Left colon (tissue), 2 donors: ENCODE data around the gene GTSF1L. TPM values are rescaled to one million over a fixed set of nuclear protein-coding genes. Genes with fewer than 3 reads are reported as not detected.

Source experiments
- ATAC-seq: fragments of 200-7000 bp; cut with Tn5 transposase; one replicate; pipeline ENCODE4 v1.9.1; 2020; ENCODE audit warnings: mild to moderate bottlenecking, moderate library complexity
- DNase-seq, 2 donors: peaks; one replicate each; pipeline ENCODE4 v3.0.0-alpha.2; 2020
- intact Hi-C, 2 donors: fragments of 100-400 bp; cut with DNase I in 1 of 2; cut with micrococcal nuclease in 1 of 2; formaldehyde crosslinking; loops; one replicate each; pipeline versions ENCODE4 v1.11.2 to v1.14.0; 2022; cut with DNase I, micrococcal nuclease
- total RNA-seq, 2 donors: library from RNA; stranded (reverse); fragmentation: NEBNext Ultra II Directional; extraction: Animal tissue kit (Norgen Biotek cat#: 25700); gene quantifications; one replicate each; pipeline ENCODE4 v1.2.1, GENCODE V29; 2021
- donor health status: DM: no; HTN: no; CAD: no.
- donor health status: DM: yes; HTN: yes; CAD: no.

Gene GTSF1L
- total RNA-seq, 2 donors from 2014 or later: not detected

GRCh38 chr20:43749734-43750294, 23.0 kb upstream of the GTSF1L start:
- ATAC-seq (peak; percentile 90), DNase-seq (peak; percentile 46 to 88)
- intact Hi-C loops: loop anchor here (1.0 to 10.0 kb wide), 2 partner anchors 330 to 335 kb away; no protein-coding TSS in a partner anchor

DNA sequence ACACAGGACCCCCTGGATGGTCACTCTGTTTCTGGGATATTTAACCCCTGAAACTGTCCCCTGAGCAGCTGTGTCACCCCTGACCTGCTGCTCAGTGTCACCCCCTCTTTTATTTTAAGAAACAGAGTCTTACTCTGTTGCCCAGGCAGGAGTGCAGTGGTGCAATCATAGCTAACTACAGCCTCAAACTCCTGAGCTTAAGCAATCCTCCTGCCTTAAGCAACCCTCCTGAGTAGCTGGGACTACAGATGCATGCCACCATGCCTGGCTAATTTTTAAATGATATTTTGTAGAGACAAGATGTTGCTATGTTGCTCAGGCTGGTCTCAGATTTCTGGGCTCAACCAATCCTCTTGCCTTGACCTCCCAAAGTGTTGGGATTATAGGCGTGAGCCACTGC, 21.5 kb upstream of the GTSF1L start:
- intact Hi-C loops: no loop called here
- ATAC-seq: no peak
- DNase-seq: no peak

DNA sequence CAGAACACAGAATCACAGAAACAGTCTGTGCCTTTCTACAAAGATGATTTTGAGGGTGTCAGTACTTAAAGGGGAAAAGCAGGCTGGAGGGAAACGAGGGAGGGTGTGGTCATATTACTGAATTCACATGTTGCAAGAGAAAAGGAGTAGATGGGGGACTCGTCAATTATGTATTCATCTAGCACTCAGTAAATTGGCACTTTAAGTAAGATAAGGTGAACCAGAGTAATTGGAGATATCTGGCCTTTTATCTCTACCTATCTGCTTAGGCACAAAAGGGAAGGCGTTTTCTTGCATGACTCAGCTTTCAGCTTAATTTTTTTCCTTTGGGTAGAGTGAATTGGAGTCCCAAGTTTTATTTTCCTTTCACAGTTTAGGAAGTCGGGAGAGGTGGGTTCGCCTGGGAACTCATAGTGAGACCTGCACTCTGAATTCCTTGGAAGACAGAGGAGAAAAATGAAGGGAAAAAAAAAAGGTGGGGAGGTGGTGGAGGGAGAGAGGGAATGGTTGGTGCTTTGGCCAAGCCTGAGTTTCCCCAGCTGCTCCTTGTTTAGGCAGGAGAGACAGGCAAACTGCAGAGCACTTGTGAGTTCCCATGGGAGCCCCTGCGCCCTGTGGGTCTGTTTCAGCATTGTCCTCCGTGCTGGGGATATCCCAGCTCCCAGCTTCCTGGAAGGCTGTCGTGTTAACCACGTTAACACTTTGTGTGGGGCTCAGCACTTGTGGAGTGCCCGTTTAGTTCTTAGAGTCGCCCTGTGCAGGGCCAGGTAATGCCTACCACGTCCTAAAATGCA, 19.7 kb upstream of the GTSF1L start:
- intact Hi-C loops: no loop called here
- no peak for ATAC-seq
- DNase-seq: no peak

GRCh38 chr20:43744966-43745730, 18.3 kb upstream of the GTSF1L start:
- intact Hi-C loops: no loop called here
- DNase-seq (peak in 1 of 2 donors; percentile 24), ATAC-seq (no peak)

GRCh38 chr20:43744151-43744611, 17.4 kb upstream of the GTSF1L start:
- ATAC-seq (no peak), DNase-seq (no peak)
- intact Hi-C loops: no loop called here

GRCh38 chr20:43740642-43741041, 13.8 kb upstream of the GTSF1L start:
- intact Hi-C loops: no loop called here
- no peak for ATAC-seq

GRCh38 chr20:43739148-43739749, 12.4 kb upstream of the GTSF1L start:
- intact Hi-C loops: no loop called here
- ATAC-seq: no peak

More at GRCh38 chr20:43740642-43741041, 13.8 kb upstream of the GTSF1L start:
- no peak for DNase-seq

DNA sequence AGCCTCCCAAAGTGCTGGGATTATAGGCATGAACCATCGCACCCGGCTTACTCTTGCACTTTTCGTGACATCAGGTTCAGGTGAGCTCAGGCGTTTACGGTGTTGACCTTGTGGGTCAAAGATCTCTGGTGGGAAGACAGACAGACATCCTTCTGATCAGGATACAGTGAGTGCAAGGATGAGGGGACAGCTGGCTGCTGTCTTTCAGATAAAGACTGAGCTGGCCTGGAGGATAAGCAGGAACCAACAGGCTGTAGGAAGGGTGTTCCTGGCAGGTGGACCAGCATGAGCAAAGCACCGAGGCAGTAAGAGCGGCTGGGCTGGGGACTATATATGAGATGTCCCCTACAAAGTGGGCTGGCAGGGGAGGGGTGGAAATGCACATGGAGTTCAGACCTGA, 11.1 kb upstream of the GTSF1L start:
- DNase-seq: no peak
- ATAC-seq: no peak
- intact Hi-C loops: no loop called here

More at GRCh38 chr20:43739148-43739749, 12.4 kb upstream of the GTSF1L start:
- no peak for DNase-seq

GRCh38 chr20:43736588-43737158, 9.9 kb upstream of the GTSF1L start:
- DNase-seq (no peak), ATAC-seq (peak; percentile 6)
- intact Hi-C loops: no loop called here

DNA sequence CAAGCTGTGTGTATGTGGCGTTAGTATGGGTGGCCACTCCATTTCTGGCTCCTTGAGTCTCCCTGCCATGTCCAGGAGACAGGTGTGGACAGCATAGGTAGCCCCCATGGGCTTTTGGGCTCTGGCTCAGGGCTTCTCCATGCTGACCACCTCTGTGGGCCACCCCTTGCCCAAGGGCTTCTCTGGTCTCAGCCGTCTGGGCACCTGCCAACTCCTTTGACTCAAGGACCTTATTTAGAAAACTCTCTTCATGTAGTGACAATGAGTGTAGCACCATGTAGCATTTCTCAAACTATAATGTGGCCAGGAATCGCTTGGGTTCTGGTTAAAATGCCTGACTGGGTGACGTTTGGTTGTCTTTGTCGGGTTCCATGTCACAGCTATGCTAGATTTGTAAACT, 5.1 kb upstream of the GTSF1L start:
- ATAC-seq: no peak
- no peak for DNase-seq
- intact Hi-C loops: no loop called here

DNA sequence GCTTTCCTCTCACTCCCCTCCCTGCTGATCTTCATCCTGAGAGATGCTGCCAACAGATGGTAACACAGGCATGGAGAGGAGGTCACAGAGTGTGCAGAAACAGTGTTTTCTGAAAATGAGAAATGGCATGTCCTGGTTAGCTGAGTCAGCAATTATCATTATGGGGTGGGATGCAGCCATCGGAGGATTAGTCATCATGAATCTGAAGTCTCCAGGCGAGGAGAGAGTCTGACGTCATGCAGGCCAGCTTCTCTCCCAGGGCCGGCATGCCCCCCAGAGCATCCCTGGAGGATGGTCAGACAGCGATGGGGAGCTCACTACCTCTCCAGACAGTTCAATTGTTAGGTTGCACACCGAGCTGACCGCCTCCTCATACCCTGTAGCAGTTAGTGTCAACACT, 4.7 kb upstream of the GTSF1L start:
- DNase-seq (no peak), ATAC-seq (no peak)
- intact Hi-C loops: no loop called here

GRCh38 chr20:43728686-43729255, 2.0 kb upstream of the GTSF1L start:
- no peak for DNase-seq
- intact Hi-C loops: no loop called here
- no peak for ATAC-seq

DNA sequence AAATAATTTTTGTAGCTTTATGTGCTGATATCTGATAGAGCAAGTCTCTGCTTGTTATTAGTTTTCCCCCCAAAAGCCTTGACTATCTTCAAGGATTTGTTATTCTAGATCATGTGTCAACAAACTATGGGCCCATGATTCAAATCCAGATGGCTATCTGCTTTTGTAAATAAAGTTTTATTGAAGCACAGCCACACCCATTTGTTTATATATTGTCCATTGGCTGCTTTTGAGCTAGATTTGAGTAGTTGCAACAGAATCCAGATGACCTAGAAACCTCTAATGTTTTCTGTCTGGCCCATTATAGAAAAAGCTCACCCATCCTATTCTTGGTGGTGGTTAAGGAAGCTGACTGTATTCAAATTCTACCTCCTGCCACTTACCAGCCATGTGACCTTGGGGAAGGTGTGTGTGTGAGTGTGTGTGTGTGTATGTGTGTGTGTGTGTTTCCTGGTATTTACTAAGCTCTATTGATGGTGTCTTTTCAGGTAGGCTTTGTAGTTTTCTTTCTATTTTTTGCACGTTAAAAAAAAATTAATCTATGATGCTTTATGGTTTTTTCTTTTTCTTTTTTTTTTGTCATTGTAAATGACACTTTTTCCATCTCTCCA, 1.3 kb upstream of the GTSF1L start:
- DNase-seq (no peak), ATAC-seq (peak; percentile 42)

DNA sequence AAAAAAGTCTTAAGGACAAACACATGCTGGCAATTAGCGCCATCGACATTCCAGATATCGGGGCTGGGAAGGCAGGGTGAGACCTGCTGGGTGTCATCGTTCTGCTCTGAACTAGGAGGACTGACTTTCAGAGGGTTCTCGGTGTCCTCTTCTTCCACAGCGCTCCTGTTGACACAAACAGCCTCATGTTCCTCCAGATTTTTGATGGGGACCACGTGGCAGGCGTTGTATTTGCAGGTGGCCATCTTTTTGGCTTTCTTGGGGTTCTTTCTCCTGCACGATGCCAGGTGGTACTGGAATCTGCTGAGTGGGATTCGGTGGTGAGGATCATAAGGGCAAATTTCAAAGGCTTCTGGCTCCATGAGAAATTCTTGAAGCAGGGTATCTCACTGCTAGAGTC, 469 bp downstream of the GTSF1L start:
- no peak for DNase-seq
- intact Hi-C loops: no loop called here
- ATAC-seq: no peak

More for the DNA sequence above, 1.3 kb upstream of the GTSF1L start:
- intact Hi-C loops: no loop called here

- ATAC-seq: peak; percentile 75
- intact Hi-C loops: no loop called here
- no peak for DNase-seq
Observed at GRCh38 chr20:43725666-43726065, 1.1 kb downstream of the GTSF1L start.

GRCh38 chr20:43724383-43724782, 2.4 kb downstream of the GTSF1L start:
- no peak for DNase-seq
- no peak for ATAC-seq
- intact Hi-C loops: no loop called here

- ATAC-seq (no peak), DNase-seq (no peak)
- intact Hi-C loops: no loop called here
Observed at GRCh38 chr20:43723735-43724134, 3.1 kb downstream of the GTSF1L start.

DNA sequence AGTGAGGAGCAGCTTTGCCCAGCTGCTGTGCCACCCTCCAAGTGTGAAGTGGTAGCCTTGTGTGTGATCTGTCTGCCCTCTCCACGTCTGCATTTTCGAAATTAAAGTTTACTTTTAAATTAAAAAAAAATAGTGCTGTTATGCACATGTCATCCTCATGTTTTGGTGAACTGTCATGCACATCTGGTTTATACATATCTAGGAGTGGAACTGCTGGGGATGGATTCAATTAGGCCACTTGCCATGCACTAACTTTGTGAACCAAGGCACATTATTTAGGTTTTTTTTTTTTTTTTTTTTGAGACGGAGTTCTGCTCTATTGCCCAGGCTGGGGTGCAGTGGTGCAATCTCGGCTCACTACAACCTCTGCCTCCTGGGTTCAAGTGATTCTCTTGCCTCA, 3.6 kb downstream of the GTSF1L start:
- ATAC-seq: no peak
- intact Hi-C loops: no loop called here
- DNase-seq: no peak
